ENCODE data around the gene DHRS3.

Gene DHRS3

DNA sequence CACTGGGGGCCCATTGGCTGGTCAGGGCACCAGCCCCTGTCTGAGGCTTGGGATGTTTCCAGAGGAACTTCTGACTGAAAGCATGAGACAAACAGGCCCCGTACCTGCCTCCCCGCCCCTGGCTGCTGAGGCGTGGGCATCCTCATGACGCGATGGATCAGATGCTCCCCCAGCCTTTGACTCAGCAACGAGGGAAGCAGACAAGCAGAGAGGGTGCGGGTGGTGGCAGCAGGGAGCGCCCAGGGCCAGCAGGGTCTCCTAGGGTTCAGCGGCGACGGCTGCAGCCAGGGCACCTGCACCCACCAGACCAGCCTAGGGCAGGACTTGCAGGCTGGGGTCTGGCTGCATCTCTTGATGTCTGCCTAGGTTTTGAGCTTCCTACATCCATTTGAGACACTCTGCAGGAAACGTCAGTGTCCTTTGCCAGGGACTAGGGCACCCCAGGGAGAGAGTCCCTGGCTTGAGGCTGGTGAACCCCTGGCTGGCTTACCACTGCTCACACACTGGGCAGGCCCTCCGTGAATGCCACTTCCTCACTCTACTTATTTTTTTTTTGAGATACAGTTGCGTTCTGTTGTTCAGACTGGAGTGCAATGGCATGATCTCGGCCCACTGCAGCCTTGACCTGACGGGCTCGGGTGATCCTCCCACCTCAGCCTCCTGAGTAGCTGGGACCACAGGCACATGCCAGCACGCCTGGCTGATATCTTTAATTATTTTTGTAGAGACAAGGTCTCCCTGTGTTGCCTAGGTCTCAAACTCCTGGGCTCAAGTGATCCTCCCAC lies 63.3 kb downstream of the DHRS3 start:
- no peak for DNase-seq (ENCODE audit: low read depth)
- TF ChIP-seq, protein P1, sequence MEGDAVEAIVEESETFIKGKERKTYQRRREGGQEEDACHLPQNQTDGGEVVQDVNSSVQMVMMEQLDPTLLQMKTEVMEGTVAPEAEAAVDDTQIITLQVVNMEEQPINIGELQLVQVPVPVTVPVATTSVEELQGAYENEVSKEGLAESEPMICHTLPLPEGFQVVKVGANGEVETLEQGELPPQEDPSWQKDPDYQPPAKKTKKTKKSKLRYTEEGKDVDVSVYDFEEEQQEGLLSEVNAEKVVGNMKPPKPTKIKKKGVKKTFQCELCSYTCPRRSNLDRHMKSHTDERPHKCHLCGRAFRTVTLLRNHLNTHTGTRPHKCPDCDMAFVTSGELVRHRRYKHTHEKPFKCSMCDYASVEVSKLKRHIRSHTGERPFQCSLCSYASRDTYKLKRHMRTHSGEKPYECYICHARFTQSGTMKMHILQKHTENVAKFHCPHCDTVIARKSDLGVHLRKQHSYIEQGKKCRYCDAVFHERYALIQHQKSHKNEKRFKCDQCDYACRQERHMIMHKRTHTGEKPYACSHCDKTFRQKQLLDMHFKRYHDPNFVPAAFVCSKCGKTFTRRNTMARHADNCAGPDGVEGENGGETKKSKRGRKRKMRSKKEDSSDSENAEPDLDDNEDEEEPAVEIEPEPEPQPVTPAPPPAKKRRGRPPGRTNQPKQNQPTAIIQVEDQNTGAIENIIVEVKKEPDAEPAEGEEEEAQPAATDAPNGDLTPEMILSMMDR (IDR thresholded peaks at IDR 0.05; ENCODE audit: control insufficient read depth, extremely low read depth, insufficient read depth) = no peak
- H3K4me3 ChIP-seq (ENCODE audit: low read depth, low read length) = no peak overlapping the region

- no peak for DNase-seq (ENCODE audit: low read depth)
- TF ChIP-seq, protein P1 (IDR thresholded peaks at IDR 0.05; ENCODE audit: control insufficient read depth, extremely low read depth, insufficient read depth) = no peak
- H3K4me3 ChIP-seq (ENCODE audit: low read depth, low read length) = no peak overlapping the region
These were observed 64.0 kb downstream of the DHRS3 start for GRCh38 chr1:12553963-12554362.

- TF ChIP-seq, protein P1 (IDR thresholded peaks at IDR 0.05; ENCODE audit: control insufficient read depth, extremely low read depth, insufficient read depth) = no peak
- no peak for DNase-seq (ENCODE audit: low read depth)
- H3K4me3 ChIP-seq (ENCODE audit: low read depth, low read length) = no peak overlapping the region
These were observed 64.8 kb downstream of the DHRS3 start for GRCh38 chr1:12552951-12553921.

DNA sequence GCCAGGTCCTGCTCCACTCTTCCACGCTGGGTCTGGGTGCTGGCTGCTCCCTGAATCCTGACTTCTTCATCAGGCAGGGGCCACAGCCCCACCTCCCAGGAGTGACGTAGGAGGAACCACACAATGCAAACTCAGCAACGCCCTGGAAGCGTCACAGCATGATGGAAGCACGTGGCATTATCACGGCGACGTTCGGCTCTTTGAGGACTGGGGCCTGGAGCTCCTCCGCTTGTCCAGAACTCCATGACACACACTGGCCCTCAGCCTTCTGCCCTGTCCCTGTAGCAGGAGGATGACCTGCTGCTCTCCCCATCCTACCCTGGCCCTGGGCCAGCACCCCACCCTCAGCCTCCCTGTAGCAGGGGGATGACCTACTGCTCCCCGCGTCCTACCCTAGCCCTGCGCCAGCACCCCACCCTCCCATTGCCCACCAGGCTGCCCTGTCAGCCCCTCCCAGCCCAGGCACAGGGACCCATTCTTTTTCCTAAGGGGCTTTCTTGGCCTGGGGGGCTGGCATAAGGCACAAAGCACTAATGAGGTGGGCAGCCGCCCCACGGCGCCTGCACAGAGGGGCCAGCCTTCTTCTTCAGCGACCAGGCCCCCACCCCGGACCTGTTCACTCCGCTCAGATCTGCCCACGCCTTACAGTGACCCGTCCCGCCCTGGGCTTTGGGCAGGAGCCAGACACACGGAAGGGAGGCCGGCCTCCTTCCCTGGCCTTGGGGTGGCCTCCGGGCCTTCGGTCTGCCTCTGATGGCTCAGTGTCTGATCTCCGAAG lies 65.7 kb downstream of the DHRS3 start:
- H3K4me3 ChIP-seq (ENCODE audit: low read depth, low read length) = no peak overlapping the region
- TF ChIP-seq, protein P1 (IDR thresholded peaks at IDR 0.05; ENCODE audit: control insufficient read depth, extremely low read depth, insufficient read depth) = no peak
- no peak for DNase-seq (ENCODE audit: low read depth)

GRCh38 chr1:12551584-12551983 lies 66.4 kb downstream of the DHRS3 start:
- no peak overlapping the region for H3K4me3 ChIP-seq (ENCODE audit: low read depth, low read length)
- DNase-seq (ENCODE audit: low read depth) = no peak

More at GRCh38 chr1:12551584-12551983, 66.4 kb downstream of the DHRS3 start:
- TF ChIP-seq, protein P1 (IDR thresholded peaks at IDR 0.05; ENCODE audit: control insufficient read depth, extremely low read depth, insufficient read depth) = no peak
